Neural progenitor cell (in vitro differentiated cells): ENCODE measurements around the gene STXBP4. TPM values are rescaled to one million over a fixed set of nuclear protein-coding genes. Genes with fewer than 3 reads are reported as not detected.

Experiments used
- DNase-seq: peaks from one replicate; pipeline ENCODE4 v3.0.0-alpha.2; 2016; ENCODE audit warnings: low spot score
- H2AFZ ChIP-seq: fragments of 200-600 bp; sonication (generic); replicated peaks from 2 replicates; pipeline ENCODE4 v1.6.1; 2016; ENCODE audit warnings: antibody characterized with exemption
- H3F3A ChIP-seq: fragments of 200-600 bp; sonication (generic); 2 replicates; pipeline ENCODE4 v1.6.1; 2016; ENCODE audit warnings: antibody characterized with exemption, low read depth
- H3K27ac ChIP-seq: fragments of 200-600 bp; sonication (generic); 2 replicates; pipeline ENCODE4 v1.5.1; 2016; ENCODE audit warnings: mild to moderate bottlenecking
- H3K27me3 ChIP-seq: fragments of 200-600 bp; sonication (generic); 2 replicates; pipeline ENCODE4 v1.6.1; 2016; ENCODE audit warnings: mild to moderate bottlenecking, moderate library complexity
- H3K36me3 ChIP-seq: fragments of 200-600 bp; sonication (generic); 2 replicates; pipeline ENCODE4 v1.5.1; 2016
- H3K4me1 ChIP-seq: fragments of 200-600 bp; sonication (generic); 2 replicates; pipeline ENCODE4 v1.6.1; 2016; ENCODE audit warnings: mixed run types
- H3K4me2 ChIP-seq: fragments of 200-600 bp; sonication (generic); 2 replicates; pipeline ENCODE4 v1.6.1; 2016
- H3K4me3 ChIP-seq: fragments of 200-600 bp; sonication (generic); 2 replicates; pipeline ENCODE4 v1.5.1; 2016
- H3K79me2 ChIP-seq: fragments of 200-600 bp; sonication (generic); 2 replicates; pipeline ENCODE4 v1.6.1; 2016; ENCODE audit warnings: low read depth
- H3K9ac ChIP-seq: fragments of 200-600 bp; sonication (generic); 2 replicates; pipeline ENCODE4 v1.6.1; 2016
- H3K9me3 ChIP-seq: fragments of 200-600 bp; sonication (generic); 2 replicates; pipeline ENCODE4 v1.5.1; 2016; ENCODE audit warnings: low read depth
- H4K20me1 ChIP-seq: fragments of 200-600 bp; sonication (generic); 2 replicates; pipeline ENCODE4 v1.6.1; 2016; ENCODE audit warnings: low read depth
- H3K27ac Mint-ChIP-seq: 3 replicates; pipeline ENCODE4 v1.8.0; 2021; ENCODE audit warnings: mixed read lengths
- H3K27me3 Mint-ChIP-seq: 2 replicates; pipeline ENCODE4 v1.8.0; 2022; ENCODE audit warnings: low read depth, mild to moderate bottlenecking, inconsistent platforms, moderate library complexity, mixed read lengths; ENCODE audit not compliant: insufficient read depth
- H3K36me3 Mint-ChIP-seq: 3 replicates; pipeline ENCODE4 v1.8.0; 2021; ENCODE audit warnings: mixed read lengths
- H3K4me1 Mint-ChIP-seq: 3 replicates; pipeline ENCODE4 v1.8.0; 2021; ENCODE audit warnings: mixed read lengths
- H3K4me3 Mint-ChIP-seq: 3 replicates; pipeline ENCODE4 v1.8.0; 2021; ENCODE audit warnings: mild to moderate bottlenecking, moderate library complexity, mixed read lengths
- H3K9me3 Mint-ChIP-seq: 3 replicates; pipeline ENCODE4 v1.8.0; 2020; ENCODE audit warnings: mixed read lengths
- EZH2 ChIP-seq: fragments of 200-600 bp; sonication (generic); IDR thresholded peaks from 2 replicates; pipeline ENCODE4 v1.6.1; 2017; ENCODE audit warnings: antibody characterized with exemption, mild to moderate bottlenecking, moderate library complexity
- EZH2phosphoT487 ChIP-seq: fragments of 200-600 bp; sonication (generic); IDR thresholded peaks from 2 replicates; pipeline ENCODE4 v1.6.1; 2017; ENCODE audit warnings: antibody characterized with exemption
- total RNA-seq: library from RNA; depleted of rRNA; stranded (reverse); fragments of >200 nt; gene quantifications from 2 replicates; pipeline ENCODE4 v1.2.3, GENCODE V29; 2015; ENCODE audit warnings: low replicate concordance
- TF ChIP-seq, protein P1 (sequence below): fragments of 200-600 bp; sonication (generic); IDR thresholded peaks from 2 replicates; pipeline ENCODE4 v1.5.1; 2017; ENCODE audit warnings: antibody characterized with exemption, mild to moderate bottlenecking

STXBP4 gene
- total RNA-seq, 1 donor from 2014 or later, result 111 TPM

DNA sequence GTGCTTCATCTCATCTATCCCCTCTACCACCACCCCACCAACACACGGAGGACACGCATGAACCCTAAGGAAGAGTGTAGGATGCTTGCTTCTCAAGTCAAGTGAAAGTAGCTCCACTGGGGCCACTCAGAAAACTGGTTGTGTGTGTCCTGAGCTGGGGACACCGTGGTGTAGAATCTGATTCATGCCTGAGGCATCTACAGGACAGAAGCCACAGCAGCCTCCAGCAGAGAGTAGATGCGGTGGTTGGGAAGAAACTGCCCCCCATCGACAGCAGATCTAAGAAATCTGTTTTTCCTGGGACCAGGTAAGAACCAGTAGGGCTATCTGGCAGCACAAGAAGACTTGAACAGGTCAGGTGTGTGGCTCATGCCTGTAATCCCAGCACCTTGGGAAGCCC lies 244.3 kb downstream of the STXBP4 start:
- Histone ChIP-seq H3K79me2 (no peaks in the 10 kb centered on the region), H3K36me3 (no peaks in the 10 kb centered on the region), H3F3A (no peaks in the 10 kb centered on the region), H3K27ac (no peak overlapping the region), H3K4me3 (no peak overlapping the region), H3K9me3 (no peaks in the 10 kb centered on the region), H3K4me2 (no peak overlapping the region), H3K4me1 (no peaks in the 10 kb centered on the region), H3K9ac (no peak overlapping the region), H4K20me1 (no peaks in the 10 kb centered on the region), H3K27me3 (no peaks in the 10 kb centered on the region), H2AFZ (no peak overlapping the region)
- H3K36me3 Mint-ChIP-seq, result no peaks in the 10 kb centered on the region
- H3K9me3 Mint-ChIP-seq, result peaks cover 3% of the 10 kb centered on the region
- no peak overlapping the region for H3K4me3 Mint-ChIP-seq
- H3K4me1 Mint-ChIP-seq, result no peaks in the 10 kb centered on the region
- H3K27ac Mint-ChIP-seq, result no peak overlapping the region
- DNase-seq, result no peak
- TF ChIP-seq EZH2, result no peak
- TF ChIP-seq, protein P1, sequence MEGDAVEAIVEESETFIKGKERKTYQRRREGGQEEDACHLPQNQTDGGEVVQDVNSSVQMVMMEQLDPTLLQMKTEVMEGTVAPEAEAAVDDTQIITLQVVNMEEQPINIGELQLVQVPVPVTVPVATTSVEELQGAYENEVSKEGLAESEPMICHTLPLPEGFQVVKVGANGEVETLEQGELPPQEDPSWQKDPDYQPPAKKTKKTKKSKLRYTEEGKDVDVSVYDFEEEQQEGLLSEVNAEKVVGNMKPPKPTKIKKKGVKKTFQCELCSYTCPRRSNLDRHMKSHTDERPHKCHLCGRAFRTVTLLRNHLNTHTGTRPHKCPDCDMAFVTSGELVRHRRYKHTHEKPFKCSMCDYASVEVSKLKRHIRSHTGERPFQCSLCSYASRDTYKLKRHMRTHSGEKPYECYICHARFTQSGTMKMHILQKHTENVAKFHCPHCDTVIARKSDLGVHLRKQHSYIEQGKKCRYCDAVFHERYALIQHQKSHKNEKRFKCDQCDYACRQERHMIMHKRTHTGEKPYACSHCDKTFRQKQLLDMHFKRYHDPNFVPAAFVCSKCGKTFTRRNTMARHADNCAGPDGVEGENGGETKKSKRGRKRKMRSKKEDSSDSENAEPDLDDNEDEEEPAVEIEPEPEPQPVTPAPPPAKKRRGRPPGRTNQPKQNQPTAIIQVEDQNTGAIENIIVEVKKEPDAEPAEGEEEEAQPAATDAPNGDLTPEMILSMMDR, result no peak
- TF ChIP-seq EZH2phosphoT487, result no peak
- H3K27me3 Mint-ChIP-seq, result peaks cover 2% of the 10 kb centered on the region

DNA sequence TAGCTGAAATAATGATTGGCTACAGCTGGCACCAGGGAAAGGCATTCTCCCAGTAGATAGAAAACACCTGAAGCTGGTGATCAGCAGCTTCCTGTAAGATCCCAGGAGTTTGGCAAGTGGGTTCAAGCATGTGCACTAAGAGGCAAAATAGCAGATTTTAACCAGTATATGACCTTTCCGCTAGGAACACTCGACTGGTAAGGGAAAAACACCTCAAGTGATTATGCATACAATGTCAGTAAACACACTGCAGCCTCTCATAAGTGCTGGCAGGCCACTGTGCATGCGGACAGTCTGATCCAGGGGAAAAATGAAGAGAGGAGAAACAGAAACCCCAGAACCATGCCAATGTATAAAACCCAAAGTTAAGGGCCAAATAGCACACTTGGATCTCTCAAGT lies 247.1 kb downstream of the STXBP4 start:
- Mint-ChIP-seq H3K4me1 (no peaks in the 10 kb centered on the region), H3K36me3 (no peaks in the 10 kb centered on the region), H3K27ac (no peak overlapping the region), H3K9me3 (peaks cover 3% of the 10 kb centered on the region), H3K27me3 (no peaks in the 10 kb centered on the region), H3K4me3 (no peak overlapping the region)
- no peaks in the 10 kb centered on the region for H3F3A ChIP-seq
- no peaks in the 10 kb centered on the region for H3K9me3 ChIP-seq
- no peak overlapping the region for H3K9ac ChIP-seq
- no peaks in the 10 kb centered on the region for H3K4me1 ChIP-seq
- no peak overlapping the region for H2AFZ ChIP-seq
- H3K79me2 ChIP-seq, result no peaks in the 10 kb centered on the region
- H4K20me1 ChIP-seq, result no peaks in the 10 kb centered on the region
- H3K4me2 ChIP-seq, result no peak overlapping the region
- H3K36me3 ChIP-seq, result no peaks in the 10 kb centered on the region
- no peak for DNase-seq
- H3K4me3 ChIP-seq, result no peak overlapping the region
- no peak overlapping the region for H3K27ac ChIP-seq
- no peaks in the 10 kb centered on the region for H3K27me3 ChIP-seq
- TF ChIP-seq, protein P1, result no peak
- TF ChIP-seq EZH2phosphoT487, result no peak
- TF ChIP-seq EZH2, result no peak

DNA sequence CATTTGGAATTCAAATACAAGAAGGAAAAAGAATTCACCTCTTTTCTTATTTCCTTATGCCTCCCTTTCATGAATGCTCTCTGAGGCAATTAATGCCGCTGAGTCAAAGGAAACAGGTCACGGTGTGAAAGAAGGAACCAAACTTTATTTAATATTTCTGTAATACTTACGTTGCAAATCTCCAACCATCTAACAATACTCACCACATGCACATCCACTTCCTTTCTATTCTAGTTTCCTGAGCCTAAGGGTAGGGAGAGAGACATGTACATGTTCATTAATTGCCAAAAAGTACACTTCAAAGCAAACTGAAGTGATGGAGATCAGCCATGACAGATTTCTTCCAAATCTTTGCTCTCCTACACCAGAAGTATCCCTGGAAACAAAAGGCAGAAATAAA lies 248.3 kb downstream of the STXBP4 start:
- Mint-ChIP-seq H3K27ac (no peak overlapping the region), H3K27me3 (no peaks in the 10 kb centered on the region), H3K4me3 (no peak overlapping the region), H3K4me1 (no peaks in the 10 kb centered on the region), H3K36me3 (no peaks in the 10 kb centered on the region), H3K9me3 (peaks cover 3% of the 10 kb centered on the region)
- H3K27me3 ChIP-seq, result no peaks in the 10 kb centered on the region
- no peak overlapping the region for H3K4me3 ChIP-seq
- H2AFZ ChIP-seq, result no peak overlapping the region
- no peaks in the 10 kb centered on the region for H3K4me1 ChIP-seq
- no peaks in the 10 kb centered on the region for H3K9me3 ChIP-seq
- H3K79me2 ChIP-seq, result no peaks in the 10 kb centered on the region
- H3F3A ChIP-seq, result no peaks in the 10 kb centered on the region
- no peak for DNase-seq
- H3K27ac ChIP-seq, result no peak overlapping the region
- TF ChIP-seq EZH2, result no peak
- TF ChIP-seq, protein P1, result no peak
- TF ChIP-seq EZH2phosphoT487, result no peak
- no peak overlapping the region for H3K4me2 ChIP-seq
- H3K36me3 ChIP-seq, result no peaks in the 10 kb centered on the region
- H4K20me1 ChIP-seq, result no peaks in the 10 kb centered on the region
- no peak overlapping the region for H3K9ac ChIP-seq
